HepG2 (cell line): ENCODE data around the gene PSMD3. TPM values are rescaled to one million over a fixed set of nuclear protein-coding genes. Genes with fewer than 3 reads are reported as not detected.

Source experiments
- ATAC-seq: fragments of 200-7000 bp; cut with Tn5 transposase; 3 replicates; pipeline ENCODE4 v1.9.1; 2020; ENCODE audit warnings: mild to moderate bottlenecking, moderate library complexity
- BruUV-seq: library from RNA; stranded (reverse); fragments of 400-500 nt; replicated peaks from 2 replicates; lab custom pipeline; 2021; lab: Mats Ljungman, UMichigan
- CTCF ChIA-PET: fragments of 300-600 bp; formaldehyde crosslinking; extraction: SDS; loops from one replicate; lab custom pipeline; 2021; ENCODE audit warnings: low total read pairs, inconsistent platforms, low intra/inter-chr PET ratio; lab: Yijun Ruan, JAX
- POLR2A ChIA-PET: fragments of 350-600 bp; sonication (Branson Sonifier 250); formaldehyde crosslinking; loops from one replicate; lab custom pipeline; 2020; ENCODE audit warnings: antibody characterized with exemption, inconsistent platforms; lab: Yijun Ruan, JAX
- DNase-seq: peaks from one replicate; pipeline ENCODE4 v3.0.0-alpha.2; 2015; ENCODE audit warnings: low spot score
- FAIRE-seq: peaks from 3 replicates; lab custom pipeline; 2011; peaks lifted over from hg19 to GRCh38; lab: Jason Lieb, UNC
- H2AFZ ChIP-seq: one replicate; pipeline ENCODE4 v1.6.1; 2011; ENCODE audit warnings: low read length, inconsistent platforms
- H3K27ac ChIP-seq: fragments of 300-600 bp; 3 replicates; pipeline ENCODE4 v1.8.0; 2011; ENCODE audit warnings: mixed run types, mild to moderate bottlenecking, mixed read lengths, low read length, inconsistent platforms; ENCODE audit not compliant: insufficient read depth; ENCODE audit errors: extremely low read length
- H3K27me3 ChIP-seq, 2 experiments: fragments of 200-600 bp in 1 of 2; 2 replicates in 1 of 2; 3 replicates in 1 of 2; pipeline versions ENCODE4 v1.6.0 to v1.8.0; 2011; ENCODE audit warnings: low read length in 2 of 2, mild to moderate bottlenecking in 2 of 2, moderate library complexity in 2 of 2, inconsistent platforms in 1 of 2; ENCODE audit not compliant: insufficient read depth in 2 of 2, control insufficient read depth in 1 of 2
- H3K36me3 ChIP-seq, 2 experiments: fragments of 200-600 bp in 1 of 2; replicated peaks in 1 of 2; 2 replicates in 1 of 2; 3 replicates in 1 of 2; pipeline versions ENCODE4 v1.5.1 to v1.8.0; 2011; ENCODE audit warnings: low read length in 2 of 2, inconsistent platforms in 1 of 2; ENCODE audit not compliant: insufficient read depth in 2 of 2, control insufficient read depth in 1 of 2
- H3K4me1 ChIP-seq: 2 replicates; pipeline ENCODE4 v1.5.1; 2012; ENCODE audit warnings: low read length, inconsistent platforms; ENCODE audit not compliant: insufficient read depth
- H3K4me2 ChIP-seq: 2 replicates; pipeline ENCODE4 v1.6.0; 2011; ENCODE audit warnings: low read depth, low read length, inconsistent platforms
- H3K4me3 ChIP-seq, 3 experiments: fragments of 200-600 bp in 1 of 3; sonication (generic), shearing (Covaris generic) in 1 of 3; replicated peaks in 1 of 3; 2 replicates each; pipeline ENCODE4 v1.5.1; 2011 to 2016; ENCODE audit warnings: low read length in 3 of 3, inconsistent platforms in 2 of 3, low read depth in 2 of 3, mild to moderate bottlenecking in 2 of 3, control low read depth in 1 of 3, mixed read lengths in 1 of 3; ENCODE audit not compliant: insufficient read depth in 1 of 3
- H3K79me2 ChIP-seq: one replicate; pipeline ENCODE4 v1.6.1; 2011; ENCODE audit warnings: low read length, inconsistent platforms; ENCODE audit not compliant: insufficient read depth
- H3K9ac ChIP-seq: 2 replicates; pipeline ENCODE4 v1.6.0; 2011; ENCODE audit warnings: mild to moderate bottlenecking, low read depth, low read length, inconsistent platforms; ENCODE audit not compliant: insufficient read depth
- H3K9me3 ChIP-seq: 2 replicates; pipeline ENCODE4 v1.5.1; 2012; ENCODE audit warnings: mild to moderate bottlenecking, low read length
- H4K20me1 ChIP-seq: 2 replicates; pipeline ENCODE4 v1.6.0; 2011; ENCODE audit warnings: inconsistent platforms, mild to moderate bottlenecking, low read length, moderate library complexity; ENCODE audit not compliant: insufficient read depth
- ATM ChIP-seq: fragments of 450-650 bp; IDR thresholded peaks from 2 replicates; pipeline ENCODE4 v1.7.1; 2017; ENCODE audit warnings: mild to moderate bottlenecking, borderline replicate concordance
- BCL6 ChIP-seq: IDR thresholded peaks from 2 replicates; pipeline ENCODE4 v1.6.1; 2016; ENCODE audit warnings: missing genetic modification reagents, missing compliant biosample characterization
- EP300 ChIP-seq, 3 experiments: sonication (generic) in 1 of 3; formaldehyde crosslinking in 1 of 3; IDR thresholded peaks; 2 replicates each; pipeline versions ENCODE4 v1.5.1 to v1.6.1; 2011 to 2020; ENCODE audit warnings: low read depth in 2 of 3, low read length in 2 of 3, borderline replicate concordance in 1 of 3, improper control_type of control experiment in 1 of 3, mild to moderate bottlenecking in 1 of 3, missing genetic modification reagents in 1 of 3, moderate library complexity in 1 of 3
- HBP1 ChIP-seq: IDR thresholded peaks from 2 replicates; pipeline ENCODE4 v1.6.1; 2016; ENCODE audit warnings: low read depth, control low read depth
- HMG20A ChIP-seq: IDR thresholded peaks from 2 replicates; pipeline ENCODE4 v1.6.1; 2016; ENCODE audit warnings: borderline replicate concordance
- NAIF1 ChIP-seq: sonication (generic); formaldehyde crosslinking; IDR thresholded peaks from 2 replicates; pipeline ENCODE4 v1.5.0; 2020; ENCODE audit warnings: mild to moderate bottlenecking, missing genetic modification reagents, borderline replicate concordance
- PATZ1 ChIP-seq: sonication (generic); formaldehyde crosslinking; IDR thresholded peaks from 2 replicates; pipeline ENCODE4 v1.4.0; 2020; ENCODE audit warnings: missing genetic modification reagents
- SALL1 ChIP-seq: sonication (generic); formaldehyde crosslinking; IDR thresholded peaks from 2 replicates; pipeline ENCODE4 v1.8.0; 2022; ENCODE audit warnings: mild to moderate bottlenecking, missing genetic modification reagents
- SRY ChIP-seq: sonication (generic); formaldehyde crosslinking; IDR thresholded peaks from 2 replicates; pipeline ENCODE4 v1.8.0; 2022; ENCODE audit warnings: mild to moderate bottlenecking, missing genetic modification reagents
- ZFP36L1 ChIP-seq: sonication (generic); formaldehyde crosslinking; IDR thresholded peaks from 2 replicates; pipeline ENCODE4 v1.8.0; 2022; ENCODE audit warnings: mild to moderate bottlenecking, missing genetic modification reagents, moderate library complexity
- ZNF264 ChIP-seq: sonication (generic); formaldehyde crosslinking; IDR thresholded peaks from 2 replicates; pipeline ENCODE4 v1.4.0; 2020; ENCODE audit warnings: missing genetic modification reagents
- ZNF280D ChIP-seq: sonication (generic); formaldehyde crosslinking; IDR thresholded peaks from 2 replicates; pipeline ENCODE4 v1.5.1; 2020; ENCODE audit warnings: mild to moderate bottlenecking, missing genetic modification reagents
- WGBS: methylation state at CpG from one replicate; pipeline ENCODE4 v1.1.6; 2017; ENCODE audit warnings: low lambda C conversion rate; 5-methylcytosine and 5-hydroxymethylcytosine counted together
- in situ Hi-C: cut with HindIII; loops from 2 replicates; pipeline ENCODE4 v1.10.0; 2017; ENCODE audit warnings: low pct_unique_long_range_greater_than_20kb; ENCODE audit not compliant: extremely low pct_ligation_motif_present
- intact Hi-C: fragments of 100-400 bp; cut with micrococcal nuclease; formaldehyde crosslinking; loops from one replicate; pipeline ENCODE4 v1.10.0; 2022; ENCODE audit not compliant: unreplicated experiment
- polyA plus RNA-seq, 8 experiments: library from polyadenylated mRNA; depleted of rRNA in 3 of 8; stranded (reverse) in 7 of 8; unstranded in 1 of 8; fragments of >200 nt; fragmentation: Illumina TruSeq in 4 of 8; extraction: Trizol in 4 of 8; gene quantifications; 2 replicates each; pipeline versions ENCODE4 v1.2.1 to v1.2.3, GENCODE V29; 2011 to 2016; ENCODE audit warnings: low read depth in 4 of 8, missing spikeins in 1 of 8, mixed read lengths in 1 of 8; ENCODE audit not compliant: insufficient read depth in 1 of 8
- total RNA-seq, 5 experiments: library from RNA; depleted of rRNA; stranded (reverse); fragments of >200 nt; fragmentation: Illumina TruSeq; extraction: Trizol; gene quantifications; 2 replicates each; pipeline ENCODE4 v1.2.3, GENCODE V29; 2016; ENCODE audit warnings: low read depth in 1 of 5
- TF ChIP-seq, protein P1 (sequence below): sonication (generic); formaldehyde crosslinking; IDR thresholded peaks from 2 replicates; pipeline ENCODE4 v1.4.0; 2020; ENCODE audit warnings: mild to moderate bottlenecking, missing genetic modification reagents

PSMD3 gene
- total and polyA plus RNA-seq, 2 of the 13 experiments (the other 11 are each of a cell fraction or from before 2014, with no cell fraction given), result 97.4 to 146 TPM

GRCh38 chr17:39938140-39938869 lies 42.3 kb upstream of the PSMD3 start:
- DNase-seq (peak; percentile 67), FAIRE-seq (peak; percentile 80), ATAC-seq (peak; percentile 66)
- Histone ChIP-seq H2AFZ (no peak overlapping the region), H3K4me1 (peaks cover 67% of the 10 kb centered on the region), H3K27me3 (peaks cover 4 to 9% of the 10 kb centered on the region in 2 experiments; a peak in 2 of 5 replicates), H3K79me2 (no peaks in the 10 kb centered on the region), H3K9me3 (no peaks in the 10 kb centered on the region), H3K4me3 (peak overlapping the region in 1 of 3 experiments; percentile 20; a peak in 3 of 6 replicates), H4K20me1 (no peaks in the 10 kb centered on the region), H3K9ac (no peak overlapping the region), H3K36me3 (no peaks in the 10 kb centered on the region), H3K4me2 (peak overlapping the region; percentile 65), H3K27ac (no peak overlapping the region)
- WGBS, result 23% methylated on average over 8 of the region's 8 CpGs
- ChIA-PET CTCF (interaction anchor here (1.1 kb wide), 1 partner anchor 66 kb away, joined by 4 read pairs; no protein-coding TSS in a partner anchor), POLR2A (interaction anchor here (1.0 to 2.8 kb wide), 3 partner anchors 11 to 34 kb away, joined by 4 to 15 read pairs (median 5); partner anchors contain the start of genes LRRC3C and ORMDL3)
- in situ Hi-C loops (no loop called here), intact Hi-C loops (loop anchor here (1.0 to 2.0 kb wide), 2 partner anchors 11 to 14 kb away; partner anchors contain the start of genes LRRC3C and ORMDL3)
- no TSS peak for BruUV-seq
- TF ChIP-seq HBP1 (CRISPR knock-in tag) (0 out of 2 replicates have a peak, but pooled peaks have one; percentile 35), ZFP36L1 (CRISPR knock-in tag) (0 out of 2 replicates have a peak, but pooled peaks have one; percentile 19), ZNF280D (CRISPR knock-in tag) (0 out of 2 replicates have a peak, but pooled peaks have one; percentile 36), BCL6 (CRISPR knock-in tag) (peak; percentile 61; the same call in 1 of the 2 replicates), NAIF1 (CRISPR knock-in tag) (no peak), ZNF264 (CRISPR knock-in tag) (no peak), SRY (no peak), ATM (no peak), PATZ1 (CRISPR knock-in tag) (peak; percentile 58; the same call in 1 of the 2 replicates), HMG20A (CRISPR knock-in tag) (peak; percentile 63; the same call in 1 of the 2 replicates), EP300 (IDR thresholded peaks at IDR 0.05; ENCODE audit: low read depth in 2 of 2, low read length in 2 of 2) (no peak), EP300 (CRISPR knock-in tag; IDR thresholded peaks at IDR 0.05; ENCODE audit: borderline replicate concordance) (0 out of 2 replicates have a peak, but pooled peaks have one; percentile 5), SALL1 (peak; percentile 45)
- TF ChIP-seq, protein P1, sequence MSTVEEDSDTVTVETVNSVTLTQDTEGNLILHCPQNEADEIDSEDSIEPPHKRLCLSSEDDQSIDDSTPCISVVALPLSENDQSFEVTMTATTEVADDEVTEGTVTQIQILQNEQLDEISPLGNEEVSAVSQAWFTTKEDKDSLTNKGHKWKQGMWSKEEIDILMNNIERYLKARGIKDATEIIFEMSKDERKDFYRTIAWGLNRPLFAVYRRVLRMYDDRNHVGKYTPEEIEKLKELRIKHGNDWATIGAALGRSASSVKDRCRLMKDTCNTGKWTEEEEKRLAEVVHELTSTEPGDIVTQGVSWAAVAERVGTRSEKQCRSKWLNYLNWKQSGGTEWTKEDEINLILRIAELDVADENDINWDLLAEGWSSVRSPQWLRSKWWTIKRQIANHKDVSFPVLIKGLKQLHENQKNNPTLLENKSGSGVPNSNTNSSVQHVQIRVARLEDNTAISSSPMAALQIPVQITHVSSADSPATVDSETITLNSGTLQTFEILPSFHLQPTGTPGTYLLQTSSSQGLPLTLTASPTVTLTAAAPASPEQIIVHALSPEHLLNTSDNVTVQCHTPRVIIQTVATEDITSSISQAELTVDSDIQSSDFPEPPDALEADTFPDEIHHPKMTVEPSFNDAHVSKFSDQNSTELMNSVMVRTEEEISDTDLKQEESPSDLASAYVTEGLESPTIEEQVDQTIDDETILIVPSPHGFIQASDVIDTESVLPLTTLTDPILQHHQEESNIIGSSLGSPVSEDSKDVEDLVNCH, result no peak
